ENCODE results near the gene CD47. TPM values are rescaled to one million over a fixed set of nuclear protein-coding genes. Genes with fewer than 3 reads are reported as not detected.

CD47 gene
- total RNA-seq, 1 experiment from 2014 or later = 34.7 TPM

GRCh38 chr3:108062051-108062450 is 28.8 kb downstream of the CD47 start:
- POLR2A ChIA-PET (ENCODE audit: low non-redundant PET) = no interaction called here
- Histone ChIP-seq H3K36me3 (ENCODE audit: insufficient read depth, low read length, poor library complexity, severe bottlenecking) (no peaks in the 10 kb centered on the region), H3K4me3 (ENCODE audit: low read depth, low read length, poor library complexity, severe bottlenecking) (no peak overlapping the region), H3K27ac (ENCODE audit: low read depth, low read length, poor library complexity, severe bottlenecking) (no peak overlapping the region), H3K27me3 (replicated peaks; ENCODE audit: insufficient read depth, low read depth, low read length, poor library complexity) (no peaks in the 10 kb centered on the region), H3K9me3 (ENCODE audit: low read depth, low read length, poor library complexity, severe bottlenecking) (no peaks in the 10 kb centered on the region), H3K4me1 (ENCODE audit: insufficient read depth, low read length, poor library complexity, severe bottlenecking) (no peaks in the 10 kb centered on the region)
- BruUV-seq (replicated peaks) = no TSS peak
- CTCF ChIA-PET = no interaction called here
- no peak for DNase-seq (ENCODE audit: low spot score)
- TF ChIP-seq EZH2 (IDR thresholded peaks at IDR 0.05; ENCODE audit: borderline replicate concordance, low read depth, low read length, poor library complexity, severe bottlenecking) = no peak
- TF ChIP-seq, protein P1, sequence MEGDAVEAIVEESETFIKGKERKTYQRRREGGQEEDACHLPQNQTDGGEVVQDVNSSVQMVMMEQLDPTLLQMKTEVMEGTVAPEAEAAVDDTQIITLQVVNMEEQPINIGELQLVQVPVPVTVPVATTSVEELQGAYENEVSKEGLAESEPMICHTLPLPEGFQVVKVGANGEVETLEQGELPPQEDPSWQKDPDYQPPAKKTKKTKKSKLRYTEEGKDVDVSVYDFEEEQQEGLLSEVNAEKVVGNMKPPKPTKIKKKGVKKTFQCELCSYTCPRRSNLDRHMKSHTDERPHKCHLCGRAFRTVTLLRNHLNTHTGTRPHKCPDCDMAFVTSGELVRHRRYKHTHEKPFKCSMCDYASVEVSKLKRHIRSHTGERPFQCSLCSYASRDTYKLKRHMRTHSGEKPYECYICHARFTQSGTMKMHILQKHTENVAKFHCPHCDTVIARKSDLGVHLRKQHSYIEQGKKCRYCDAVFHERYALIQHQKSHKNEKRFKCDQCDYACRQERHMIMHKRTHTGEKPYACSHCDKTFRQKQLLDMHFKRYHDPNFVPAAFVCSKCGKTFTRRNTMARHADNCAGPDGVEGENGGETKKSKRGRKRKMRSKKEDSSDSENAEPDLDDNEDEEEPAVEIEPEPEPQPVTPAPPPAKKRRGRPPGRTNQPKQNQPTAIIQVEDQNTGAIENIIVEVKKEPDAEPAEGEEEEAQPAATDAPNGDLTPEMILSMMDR (conservative IDR thresholded peaks at IDR 0.05; ENCODE audit: low read depth, low read length) = no peak
- intact Hi-C loops (cut with micrococcal nuclease; ENCODE audit: unreplicated experiment) = no loop called here

DNA sequence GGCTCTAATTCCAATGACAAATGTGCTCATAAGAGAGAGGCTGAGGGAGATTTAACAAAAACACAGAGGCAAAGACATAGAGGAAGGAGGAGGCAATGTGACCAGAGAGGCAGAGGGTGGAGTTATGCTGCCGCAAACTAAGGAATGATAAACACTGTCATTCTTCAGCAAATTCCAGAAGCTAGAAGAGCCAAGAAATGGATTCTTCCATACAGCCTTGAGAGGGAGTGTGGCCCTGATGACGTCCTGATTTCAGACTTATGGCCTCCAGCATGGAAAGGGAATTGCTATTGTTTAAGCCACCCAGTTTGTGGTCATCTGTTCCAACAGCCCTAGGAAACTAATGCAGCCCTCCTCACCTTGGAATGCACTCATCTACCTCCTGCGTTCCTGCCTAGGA is 30.5 kb downstream of the CD47 start:
- Histone ChIP-seq H3K27ac (ENCODE audit: low read depth, low read length, poor library complexity, severe bottlenecking) (no peak overlapping the region), H3K36me3 (ENCODE audit: insufficient read depth, low read length, poor library complexity, severe bottlenecking) (no peaks in the 10 kb centered on the region), H3K27me3 (replicated peaks; ENCODE audit: insufficient read depth, low read depth, low read length, poor library complexity) (no peaks in the 10 kb centered on the region), H3K4me1 (ENCODE audit: insufficient read depth, low read length, poor library complexity, severe bottlenecking) (no peaks in the 10 kb centered on the region), H3K4me3 (ENCODE audit: low read depth, low read length, poor library complexity, severe bottlenecking) (no peak overlapping the region), H3K9me3 (ENCODE audit: low read depth, low read length, poor library complexity, severe bottlenecking) (no peaks in the 10 kb centered on the region)
- ChIA-PET POLR2A (ENCODE audit: low non-redundant PET) (no interaction called here), CTCF (no interaction called here)
- no peak for TF ChIP-seq EZH2 (IDR thresholded peaks at IDR 0.05; ENCODE audit: borderline replicate concordance, low read depth, low read length, poor library complexity, severe bottlenecking)
- TF ChIP-seq, protein P1 (conservative IDR thresholded peaks at IDR 0.05; ENCODE audit: low read depth, low read length) = no peak
- DNase-seq (ENCODE audit: low spot score) = no peak
- intact Hi-C loops (cut with micrococcal nuclease; ENCODE audit: unreplicated experiment) = no loop called here
- no TSS peak for BruUV-seq (replicated peaks)

DNA sequence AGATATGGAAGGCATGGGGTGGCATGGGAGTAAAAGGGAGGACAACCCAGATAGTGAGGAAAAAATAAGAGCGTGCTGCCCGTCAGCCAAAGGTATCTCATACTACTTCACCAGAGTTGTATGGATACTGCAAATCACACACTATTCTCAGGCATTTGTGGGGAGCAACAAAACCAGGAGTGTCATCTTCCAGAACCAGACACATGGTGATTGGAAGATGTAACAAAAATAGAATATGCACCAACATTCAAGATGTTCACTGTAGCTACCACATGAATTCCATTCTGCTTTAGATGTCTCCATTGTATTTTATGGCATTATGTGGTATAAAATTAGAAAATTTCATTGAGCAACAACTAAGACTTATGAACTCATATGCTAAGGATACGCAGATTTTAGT is 34.9 kb downstream of the CD47 start:
- no peaks in the 10 kb centered on the region for H3K9me3 ChIP-seq (ENCODE audit: low read depth, low read length, poor library complexity, severe bottlenecking)
- ChIA-PET CTCF (no interaction called here), POLR2A (ENCODE audit: low non-redundant PET) (no interaction called here)
- H3K4me3 ChIP-seq (ENCODE audit: low read depth, low read length, poor library complexity, severe bottlenecking) = no peak overlapping the region
- TF ChIP-seq EZH2 (IDR thresholded peaks at IDR 0.05; ENCODE audit: borderline replicate concordance, low read depth, low read length, poor library complexity, severe bottlenecking) = no peak
- TF ChIP-seq, protein P1 (conservative IDR thresholded peaks at IDR 0.05; ENCODE audit: low read depth, low read length) = no peak
- H3K4me1 ChIP-seq (ENCODE audit: insufficient read depth, low read length, poor library complexity, severe bottlenecking) = no peaks in the 10 kb centered on the region
- intact Hi-C loops (cut with micrococcal nuclease; ENCODE audit: unreplicated experiment) = no loop called here
- BruUV-seq (replicated peaks) = no TSS peak
- H3K27me3 ChIP-seq (replicated peaks; ENCODE audit: insufficient read depth, low read depth, low read length, poor library complexity) = no peaks in the 10 kb centered on the region
- no peaks in the 10 kb centered on the region for H3K36me3 ChIP-seq (ENCODE audit: insufficient read depth, low read length, poor library complexity, severe bottlenecking)
- no peak overlapping the region for H3K27ac ChIP-seq (ENCODE audit: low read depth, low read length, poor library complexity, severe bottlenecking)
- no peak for DNase-seq (ENCODE audit: low spot score)

Measured in A673 (cell line).